PC-3 (cell line): Measurements from ENCODE around the gene VSIR. TPM values are rescaled to one million over a fixed set of nuclear protein-coding genes. Genes with fewer than 3 reads are reported as not detected.

Experiments
- ATAC-seq: fragments of 200-7000 bp; cut with Tn5 transposase; 2 replicates; pipeline ENCODE4 v1.9.1; 2020; ENCODE audit warnings: mild to moderate bottlenecking, moderate library complexity
- BruUV-seq: library from RNA; stranded (reverse); fragments of 400-500 nt; replicated peaks from 2 replicates; lab custom pipeline; 2021; lab: Mats Ljungman, UMichigan
- CTCF ChIA-PET: fragments of 300-600 bp; sonication (Branson Sonifier 250); formaldehyde crosslinking; loops from one replicate; lab custom pipeline; 2022; ENCODE audit warnings: antibody characterized with exemption; lab: Charles Lee
- POLR2A ChIA-PET: fragments of 300-600 bp; sonication (Branson Sonifier 250); formaldehyde crosslinking; loops from one replicate; lab custom pipeline; 2022; ENCODE audit warnings: antibody characterized with exemption; ENCODE audit not compliant: unreplicated experiment; lab: Charles Lee
- DNase-seq: peaks from one replicate; pipeline ENCODE4 v3.0.0-alpha.2; 2015
- H2AFZ ChIP-seq: fragments of 300-600 bp; sonication (generic); 2 replicates; pipeline ENCODE4 v1.6.0; 2016; ENCODE audit warnings: antibody characterized with exemption, low read length
- H3F3A ChIP-seq: fragments of 300-600 bp; sonication (generic); one replicate; pipeline ENCODE4 v1.6.0; 2017; ENCODE audit warnings: antibody characterized with exemption, low read length, control low read depth, mild to moderate bottlenecking; ENCODE audit not compliant: unreplicated experiment
- H3K27ac ChIP-seq: fragments of 300-600 bp; sonication (generic); 2 replicates; pipeline ENCODE4 v1.5.1; 2016; ENCODE audit warnings: mild to moderate bottlenecking, low read length
- H3K27me3 ChIP-seq: fragments of 300-600 bp; sonication (generic); 2 replicates; pipeline ENCODE4 v1.6.1; 2016; ENCODE audit warnings: low read length, mixed read lengths
- H3K36me3 ChIP-seq: fragments of 300-600 bp; sonication (generic); 2 replicates; pipeline ENCODE4 v1.6.1; 2016; ENCODE audit warnings: low read depth, mixed run types, low read length, mixed read lengths
- H3K4me1 ChIP-seq: fragments of 300-600 bp; sonication (generic); 2 replicates; pipeline ENCODE4 v1.5.1; 2016; ENCODE audit warnings: low read length; ENCODE audit not compliant: insufficient read depth
- H3K4me2 ChIP-seq: fragments of 300-600 bp; sonication (generic); 2 replicates; pipeline ENCODE4 v1.6.0; 2016; ENCODE audit warnings: low read length
- H3K4me3 ChIP-seq: fragments of 300-600 bp; sonication (generic); 2 replicates; pipeline ENCODE4 v1.5.1; 2016; ENCODE audit warnings: mild to moderate bottlenecking, low read length, mixed read lengths
- H3K79me2 ChIP-seq: fragments of 300-600 bp; sonication (generic); 2 replicates; pipeline ENCODE4 v1.6.1; 2017; ENCODE audit warnings: low read length, mixed read lengths
- H3K9ac ChIP-seq: fragments of 300-600 bp; sonication (generic); 2 replicates; pipeline ENCODE4 v1.6.0; 2016; ENCODE audit warnings: mild to moderate bottlenecking, low read length
- H3K9me2 ChIP-seq: fragments of 300-600 bp; sonication (generic); replicated peaks from 2 replicates; pipeline ENCODE4 v1.6.1; 2016; ENCODE audit warnings: mixed run types, low read length, mixed read lengths
- H3K9me3 ChIP-seq: fragments of 300-600 bp; sonication (generic); 2 replicates; pipeline ENCODE4 v1.6.1; 2016; ENCODE audit warnings: low read length, mixed read lengths
- H4K20me1 ChIP-seq: fragments of 300-600 bp; sonication (generic); 2 replicates; pipeline ENCODE4 v1.6.1; 2016; ENCODE audit warnings: low read length, mixed read lengths
- CTCF ChIP-seq: fragments of 300-600 bp; sonication (generic); conservative IDR thresholded peaks from 2 replicates; pipeline ENCODE4 v1.5.1; 2017; ENCODE audit warnings: antibody characterized with exemption, low read depth, mild to moderate bottlenecking, low read length
- EZH2 ChIP-seq: fragments of 300-600 bp; sonication (generic); IDR thresholded peaks from one replicate; pipeline ENCODE4 v1.6.1; 2017; ENCODE audit warnings: antibody characterized with exemption, mild to moderate bottlenecking, low read length; ENCODE audit not compliant: unreplicated experiment
- EZH2phosphoT487 ChIP-seq: fragments of 300-600 bp; sonication (generic); IDR thresholded peaks from 2 replicates; pipeline ENCODE4 v1.6.1; 2018; ENCODE audit warnings: mild to moderate bottlenecking, antibody characterized with exemption, low read length, borderline replicate concordance
- intact Hi-C: fragments of 100-400 bp; cut with micrococcal nuclease; formaldehyde crosslinking; loops from 2 replicates; pipeline ENCODE4 v1.9.0; 2023
- total RNA-seq: library from RNA; depleted of rRNA; stranded (reverse); fragments of >200 nt; gene quantifications from 2 replicates; pipeline ENCODE4 v1.2.3, GENCODE V29; 2014

VSIR gene
- total RNA-seq, 1 experiment from 2014 or later: 14.1 TPM

GRCh38 chr10:71810048-71810750 is 36.9 kb upstream of the VSIR start:
- Histone ChIP-seq H2AFZ (no peak overlapping the region), H3K9me2 (no peaks in the 10 kb centered on the region), H3K27ac (no peak overlapping the region), H3K9ac (no peak overlapping the region), H3K9me3 (no peaks in the 10 kb centered on the region), H3K4me3 (no peak overlapping the region), H3K4me2 (no peak overlapping the region), H3K36me3 (no peaks in the 10 kb centered on the region), H4K20me1 (no peaks in the 10 kb centered on the region), H3K4me1 (no peaks in the 10 kb centered on the region), H3K79me2 (no peaks in the 10 kb centered on the region), H3F3A (no peaks in the 10 kb centered on the region), H3K27me3 (no peaks in the 10 kb centered on the region)
- intact Hi-C loops: loop anchor here (5.0 kb wide), 2 partner anchors 38 to 103 kb away; partner anchors contain the start of gene VSIR
- DNase-seq (peak; percentile 20), ATAC-seq (no peak)
- no TSS peak for BruUV-seq
- TF ChIP-seq CTCF: no peak
- no peak for TF ChIP-seq EZH2
- TF ChIP-seq EZH2phosphoT487: no peak
- CTCF ChIA-PET: no interaction called here
- POLR2A ChIA-PET: no interaction called here

- Histone ChIP-seq H3K4me3 (no peak overlapping the region), H3K9ac (no peak overlapping the region), H3K9me3 (no peaks in the 10 kb centered on the region), H3K4me2 (no peak overlapping the region), H3K79me2 (no peaks in the 10 kb centered on the region), H3F3A (no peaks in the 10 kb centered on the region), H3K36me3 (no peaks in the 10 kb centered on the region), H3K4me1 (no peaks in the 10 kb centered on the region), H4K20me1 (no peaks in the 10 kb centered on the region), H3K9me2 (no peaks in the 10 kb centered on the region), H3K27ac (no peak overlapping the region), H3K27me3 (no peaks in the 10 kb centered on the region), H2AFZ (no peak overlapping the region)
- ChIA-PET CTCF (no interaction called here), POLR2A (no interaction called here)
- no TSS peak for BruUV-seq
- intact Hi-C loops: loop anchor here (5.0 kb wide), 2 partner anchors 37 to 102 kb away; partner anchors contain the start of gene VSIR
- no peak for ATAC-seq
- DNase-seq: no peak
- TF ChIP-seq EZH2 (no peak), CTCF (no peak), EZH2phosphoT487 (no peak)
Observed at GRCh38 chr10:71809628-71810027, 36.3 kb upstream of the VSIR start.
